Hematopoietic multipotent progenitor cell treated with erythropoietin and hydrocortisone succinate and interleukin-3 and kit ligand, for 17 days (in vitro differentiated cells): ENCODE data around the gene TANK.

Experiments used
- DNase-seq: peaks from one replicate; pipeline ENCODE4 v3.0.0-alpha.2; 2015; ENCODE audit warnings: low spot score

The TANK gene

GRCh38 chr2:161228511-161229240 is 68.4 kb downstream of the TANK start:
- DNase-seq: no peak

GRCh38 chr2:161230959-161231358 is 70.7 kb downstream of the TANK start:
- DNase-seq: no peak

GRCh38 chr2:161232571-161232970 is 72.3 kb downstream of the TANK start:
- DNase-seq: no peak

- DNase-seq: no peak
Observed at GRCh38 chr2:161233858-161234431, 73.7 kb downstream of the TANK start.

- DNase-seq: no peak
Observed at GRCh38 chr2:161234627-161235026, 74.4 kb downstream of the TANK start.

- no peak for DNase-seq
Observed at GRCh38 chr2:161237392-161238264, 77.4 kb downstream of the TANK start.

- no peak for DNase-seq
Observed at GRCh38 chr2:161238265-161238559, 78.0 kb downstream of the TANK start.

- DNase-seq: peak; percentile 28
Observed at GRCh38 chr2:161238560-161239325, 78.5 kb downstream of the TANK start.

- no peak for DNase-seq
Observed at GRCh38 chr2:161239326-161240109, 79.3 kb downstream of the TANK start.

- no peak for DNase-seq
Observed at GRCh38 chr2:161241894-161242293, 81.7 kb downstream of the TANK start.

- DNase-seq: no peak
Observed at GRCh38 chr2:161243312-161243711, 83.1 kb downstream of the TANK start.

GRCh38 chr2:161243905-161244304 is 83.7 kb downstream of the TANK start:
- DNase-seq: no peak

- peak; percentile 57 for DNase-seq
Observed at GRCh38 chr2:161244387-161245260, 84.4 kb downstream of the TANK start.

- DNase-seq: no peak
Observed at GRCh38 chr2:161245261-161245553, 85.0 kb downstream of the TANK start.

- no peak for DNase-seq
Observed at GRCh38 chr2:161245671-161246070, 85.4 kb downstream of the TANK start.

GRCh38 chr2:161246281-161246680 is 86.1 kb downstream of the TANK start:
- peak; percentile 42 for DNase-seq

GRCh38 chr2:161250864-161251436 is 90.7 kb downstream of the TANK start:
- peak; percentile 58 for DNase-seq

- no peak for DNase-seq
Observed at GRCh38 chr2:161257123-161257952, 97.1 kb downstream of the TANK start.

- DNase-seq: no peak
Observed at GRCh38 chr2:161265874-161266273, 105.6 kb downstream of the TANK start.

GRCh38 chr2:161269111-161269510 is 108.9 kb downstream of the TANK start:
- DNase-seq: no peak
